ENCODE results near the gene CYTH2. TPM values are rescaled to one million over a fixed set of nuclear protein-coding genes. Genes with fewer than 3 reads are reported as not detected.

Gene CYTH2
- total RNA-seq, 1 donor from 2014 or later: 83.5 TPM

DNA sequence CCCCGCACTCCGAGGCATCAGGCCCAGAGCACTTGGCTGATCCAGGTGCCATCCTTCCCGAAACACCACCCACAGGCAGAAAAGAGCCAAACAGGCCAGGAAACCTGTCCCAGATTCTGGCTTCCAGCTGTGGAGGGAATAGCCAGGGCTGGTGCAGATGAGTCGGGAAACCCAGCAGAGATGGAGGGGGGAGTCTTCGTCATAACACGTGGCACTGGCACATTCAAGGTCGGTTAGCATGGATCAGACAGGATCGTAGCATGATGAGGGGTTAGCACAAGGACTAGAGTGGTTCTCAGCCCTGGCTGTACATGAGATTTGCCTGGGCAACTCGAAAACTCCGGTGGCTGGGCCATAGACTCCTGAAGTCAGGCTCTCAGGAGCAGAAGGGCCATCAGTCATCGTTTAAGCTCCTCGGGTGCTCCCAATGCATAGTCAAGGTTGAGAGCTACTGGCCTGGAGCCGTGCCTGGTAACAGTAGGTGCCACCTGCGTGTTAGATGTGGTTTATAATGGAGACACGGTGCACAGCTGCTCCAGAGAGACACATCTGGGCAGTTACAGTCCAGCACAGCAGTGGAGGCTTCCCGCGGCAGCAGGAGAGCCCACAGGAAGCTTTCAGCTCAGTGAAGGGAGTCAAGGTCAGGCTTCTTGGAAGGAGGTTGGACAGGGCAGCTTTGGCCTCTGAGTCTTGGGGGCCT, 6.3 kb downstream of the CYTH2 start:
- TF ChIP-seq, protein P1, sequence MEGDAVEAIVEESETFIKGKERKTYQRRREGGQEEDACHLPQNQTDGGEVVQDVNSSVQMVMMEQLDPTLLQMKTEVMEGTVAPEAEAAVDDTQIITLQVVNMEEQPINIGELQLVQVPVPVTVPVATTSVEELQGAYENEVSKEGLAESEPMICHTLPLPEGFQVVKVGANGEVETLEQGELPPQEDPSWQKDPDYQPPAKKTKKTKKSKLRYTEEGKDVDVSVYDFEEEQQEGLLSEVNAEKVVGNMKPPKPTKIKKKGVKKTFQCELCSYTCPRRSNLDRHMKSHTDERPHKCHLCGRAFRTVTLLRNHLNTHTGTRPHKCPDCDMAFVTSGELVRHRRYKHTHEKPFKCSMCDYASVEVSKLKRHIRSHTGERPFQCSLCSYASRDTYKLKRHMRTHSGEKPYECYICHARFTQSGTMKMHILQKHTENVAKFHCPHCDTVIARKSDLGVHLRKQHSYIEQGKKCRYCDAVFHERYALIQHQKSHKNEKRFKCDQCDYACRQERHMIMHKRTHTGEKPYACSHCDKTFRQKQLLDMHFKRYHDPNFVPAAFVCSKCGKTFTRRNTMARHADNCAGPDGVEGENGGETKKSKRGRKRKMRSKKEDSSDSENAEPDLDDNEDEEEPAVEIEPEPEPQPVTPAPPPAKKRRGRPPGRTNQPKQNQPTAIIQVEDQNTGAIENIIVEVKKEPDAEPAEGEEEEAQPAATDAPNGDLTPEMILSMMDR (IDR thresholded peaks at IDR 0.05): no peak
- DNase-seq (ENCODE audit: low spot score in 2 of 2): no peak

DNA sequence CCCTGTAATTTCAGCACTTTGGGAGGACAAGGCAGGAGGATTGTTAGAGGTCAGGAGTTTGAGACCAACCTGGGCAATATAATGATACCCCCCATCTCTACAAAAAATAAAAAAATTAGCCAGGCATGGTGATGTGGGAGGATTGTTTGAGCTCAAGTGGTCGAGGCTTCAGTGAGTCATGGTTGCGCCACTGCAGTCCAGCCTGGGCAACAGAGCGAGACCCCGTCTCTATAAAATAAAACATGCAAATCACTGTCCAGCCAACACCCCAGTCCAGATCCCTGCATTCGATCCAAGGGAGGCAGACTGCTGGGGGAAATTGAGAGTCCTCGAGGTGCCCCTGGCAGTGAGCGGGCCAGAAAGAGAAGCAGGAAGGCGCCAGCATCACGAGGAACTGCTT, 7.0 kb downstream of the CYTH2 start:
- H3K9me3 ChIP-seq: no peaks in the 10 kb centered on the region
- peaks cover 60 to 81% of the 10 kb centered on the region in 2 donors for H3K36me3 ChIP-seq
- TF ChIP-seq, protein P1 (IDR thresholded peaks at IDR 0.05): no peak
- DNase-seq (ENCODE audit: low spot score in 2 of 2): no peak
- no peak overlapping the region for H3K4me3 ChIP-seq
- no peak overlapping the region for H3K27ac ChIP-seq
- intact Hi-C loops (cut with DNase I): no loop called here
- H3K27me3 ChIP-seq: no peaks in the 10 kb centered on the region
- H3K4me1 ChIP-seq: peaks cover 3 to 6% of the 10 kb centered on the region in 2 donors

More for the DNA sequence above, 6.3 kb downstream of the CYTH2 start:
- Histone ChIP-seq H3K9me3 (no peaks in the 10 kb centered on the region), H3K36me3 (peaks cover 65 to 87% of the 10 kb centered on the region in 2 donors), H3K4me1 (peaks cover 3 to 5% of the 10 kb centered on the region in 2 donors), H3K27ac (no peak overlapping the region), H3K27me3 (no peaks in the 10 kb centered on the region), H3K4me3 (no peak overlapping the region)
- intact Hi-C loops (cut with DNase I): no loop called here

- DNase-seq (ENCODE audit: low spot score in 2 of 2): no peak
- Histone ChIP-seq H3K9me3 (no peaks in the 10 kb centered on the region), H3K27ac (no peak overlapping the region), H3K4me1 (peaks cover 8 to 9% of the 10 kb centered on the region in 2 donors), H3K4me3 (no peak overlapping the region), H3K36me3 (peaks cover 50 to 71% of the 10 kb centered on the region in 2 donors), H3K27me3 (no peaks in the 10 kb centered on the region)
- TF ChIP-seq, protein P1 (IDR thresholded peaks at IDR 0.05): no peak
- intact Hi-C loops (cut with DNase I): no loop called here
Observed at GRCh38 chr19:48477067-48477685, 8.0 kb downstream of the CYTH2 start.

DNA sequence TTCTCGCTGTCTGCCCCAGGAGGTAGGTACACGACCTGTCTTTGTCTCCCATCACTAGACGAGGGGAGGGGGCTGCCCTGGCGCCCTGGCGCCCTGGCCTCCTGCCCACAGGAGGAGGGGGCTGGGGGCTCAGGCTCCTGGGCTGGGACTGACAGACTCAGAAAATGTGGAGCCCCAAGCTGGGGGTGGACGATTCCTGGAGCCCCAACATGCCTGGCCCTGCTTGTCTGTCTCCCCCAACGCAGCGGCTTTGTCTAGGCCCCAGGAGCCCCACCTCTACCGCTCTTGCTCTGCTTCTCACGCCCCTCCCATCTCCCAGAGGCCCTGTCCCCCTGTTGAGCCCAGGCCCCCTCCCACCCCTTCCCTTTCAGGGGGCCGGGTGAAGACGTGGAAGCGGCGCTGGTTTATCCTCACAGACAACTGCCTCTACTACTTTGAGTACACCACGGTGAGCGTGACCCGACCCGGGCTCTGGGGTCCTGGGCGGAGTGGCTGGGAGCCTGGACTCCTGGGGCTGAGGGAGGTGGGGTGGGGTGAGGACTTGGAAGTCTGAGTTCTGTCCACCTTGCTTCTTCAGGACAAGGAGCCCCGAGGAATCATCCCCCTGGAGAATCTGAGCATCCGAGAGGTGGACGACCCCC, 8.6 kb downstream of the CYTH2 start:
- no peak for DNase-seq (ENCODE audit: low spot score in 2 of 2)
- Histone ChIP-seq H3K36me3 (peaks cover 44 to 64% of the 10 kb centered on the region in 2 donors), H3K9me3 (no peaks in the 10 kb centered on the region), H3K4me3 (no peak overlapping the region), H3K27me3 (no peaks in the 10 kb centered on the region), H3K27ac (no peak overlapping the region), H3K4me1 (peaks cover 8 to 9% of the 10 kb centered on the region in 2 donors)
- TF ChIP-seq, protein P1 (IDR thresholded peaks at IDR 0.05): no peak
- intact Hi-C loops (cut with DNase I): no loop called here

- intact Hi-C loops (cut with DNase I): no loop called here
- H3K27ac ChIP-seq: no peak overlapping the region
- H3K4me1 ChIP-seq: peaks cover 8 to 9% of the 10 kb centered on the region in 2 donors
- H3K36me3 ChIP-seq: peaks cover 36 to 56% of the 10 kb centered on the region in 2 donors
- H3K27me3 ChIP-seq: no peaks in the 10 kb centered on the region
- H3K4me3 ChIP-seq: no peak overlapping the region
- no peaks in the 10 kb centered on the region for H3K9me3 ChIP-seq
- TF ChIP-seq, protein P1 (IDR thresholded peaks at IDR 0.05): no peak
- no peak for DNase-seq (ENCODE audit: low spot score in 2 of 2)
Observed at GRCh38 chr19:48478339-48479256, 9.4 kb downstream of the CYTH2 start.

Data from ascending aorta (tissue), 2 donors.